GM21717 (cell line): ENCODE results near the gene MISP.
"Not testable (repeated sequence)": the region's sequence is repeated elsewhere in the genome, so short reads cannot be mapped to it uniquely, and the experiment has no call there.

ENCODE experiments used
- ATAC-seq: cut with Tn5 transposase; IDR thresholded peaks from one replicate; pipeline ENCODE4 v1.9.1; 2021; ENCODE audit warnings: mild to moderate bottlenecking, moderate library complexity; ENCODE audit not compliant: unreplicated experiment

The MISP gene

GRCh38 chr19:723714-724113, 27.2 kb upstream of the MISP start:
- ATAC-seq = no peak

GRCh38 chr19:725461-726089, 25.3 kb upstream of the MISP start:
- no peak for ATAC-seq

GRCh38 chr19:726993-727956, 23.6 kb upstream of the MISP start:
- no peak for ATAC-seq

DNA sequence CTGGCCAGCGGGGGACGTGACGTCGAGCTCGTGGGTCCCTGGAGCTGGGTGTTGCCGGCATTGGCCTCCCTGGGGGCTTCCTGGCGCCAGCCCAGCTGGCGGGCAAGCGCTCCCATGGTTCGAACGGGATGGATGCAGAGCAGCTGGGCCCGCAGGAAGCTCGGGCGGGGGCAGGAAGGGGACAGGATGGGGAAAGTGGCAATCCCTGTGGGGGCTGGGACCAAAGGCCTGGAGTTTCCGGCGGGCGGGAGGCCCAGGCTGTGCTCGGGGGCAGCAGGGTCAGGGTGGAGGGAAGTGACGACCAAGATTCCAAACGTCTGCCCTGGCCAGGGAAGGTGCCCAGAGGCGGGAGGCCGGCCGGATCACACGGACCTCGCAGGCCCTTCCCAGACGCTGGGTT, 22.9 kb upstream of the MISP start:
- ATAC-seq = no peak

DNA sequence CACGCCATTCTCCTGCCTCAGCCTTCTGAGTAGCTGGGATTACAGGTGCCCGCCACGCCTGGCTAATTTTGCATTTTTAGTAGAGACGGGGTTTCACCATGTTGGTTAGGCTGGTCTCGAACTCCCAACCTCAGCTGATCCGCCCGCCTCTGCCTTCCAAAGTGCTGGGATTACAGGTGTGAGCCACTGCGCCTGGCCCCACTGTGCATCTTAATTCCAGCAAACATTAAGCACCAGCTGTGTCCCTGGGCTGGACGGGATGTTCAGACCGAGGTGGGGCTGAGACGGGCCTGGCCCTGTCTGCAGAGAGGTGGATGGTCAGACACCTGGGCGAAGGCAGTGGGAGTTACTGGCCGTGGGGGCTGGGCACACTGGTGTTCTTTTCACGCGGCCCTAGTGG, 21.3 kb upstream of the MISP start:
- not testable (repeated sequence) for ATAC-seq

- ATAC-seq = no peak
These were observed 20.8 kb upstream of the MISP start for GRCh38 chr19:729965-730668.

DNA sequence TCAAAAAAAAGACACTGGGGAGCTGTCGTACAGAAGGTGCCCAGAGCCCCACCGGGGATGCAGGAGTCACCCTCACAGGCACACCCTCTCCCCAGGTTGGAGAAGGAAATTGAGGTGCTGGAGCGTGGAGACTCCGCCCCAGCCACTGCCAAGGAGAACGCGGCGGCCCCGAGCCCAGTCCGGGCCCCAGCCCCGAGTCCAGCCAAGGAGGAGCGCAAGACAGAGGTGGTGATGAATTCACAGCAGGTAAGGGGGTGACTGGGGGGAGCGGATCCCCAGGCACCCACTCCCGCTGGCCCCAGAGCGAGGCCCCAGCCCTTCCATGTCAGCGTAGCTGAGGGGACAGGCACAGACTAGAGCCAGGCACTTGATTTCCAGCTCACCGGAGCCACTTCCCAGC, 19.9 kb upstream of the MISP start:
- no peak for ATAC-seq

- no peak for ATAC-seq
These were observed 18.5 kb upstream of the MISP start for GRCh38 chr19:732148-733069.

- ATAC-seq = no peak
These were observed 16.2 kb upstream of the MISP start for GRCh38 chr19:734716-735115.

DNA sequence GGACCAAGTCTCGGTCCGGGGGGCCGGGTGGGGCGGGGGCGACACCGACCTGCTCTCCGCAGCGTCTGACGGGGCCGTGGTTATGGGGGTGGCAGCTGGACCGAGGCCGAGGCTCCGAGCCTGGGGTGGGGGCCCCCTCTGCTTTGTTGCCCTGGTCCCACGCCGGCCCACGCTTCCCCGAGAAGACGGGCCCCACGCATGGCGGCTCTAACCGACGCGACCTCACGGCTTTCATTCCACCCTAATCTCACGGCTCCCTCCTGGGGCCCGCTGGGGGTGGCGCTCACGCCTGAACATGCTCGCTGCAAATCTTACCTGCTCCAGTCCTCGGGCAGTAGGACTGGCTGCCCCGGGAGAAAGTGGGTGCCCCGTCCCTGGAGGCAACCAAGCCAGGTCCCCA, 14.8 kb upstream of the MISP start:
- no peak for ATAC-seq

- no peak for ATAC-seq
These were observed 13.3 kb upstream of the MISP start for GRCh38 chr19:737591-738093.

DNA sequence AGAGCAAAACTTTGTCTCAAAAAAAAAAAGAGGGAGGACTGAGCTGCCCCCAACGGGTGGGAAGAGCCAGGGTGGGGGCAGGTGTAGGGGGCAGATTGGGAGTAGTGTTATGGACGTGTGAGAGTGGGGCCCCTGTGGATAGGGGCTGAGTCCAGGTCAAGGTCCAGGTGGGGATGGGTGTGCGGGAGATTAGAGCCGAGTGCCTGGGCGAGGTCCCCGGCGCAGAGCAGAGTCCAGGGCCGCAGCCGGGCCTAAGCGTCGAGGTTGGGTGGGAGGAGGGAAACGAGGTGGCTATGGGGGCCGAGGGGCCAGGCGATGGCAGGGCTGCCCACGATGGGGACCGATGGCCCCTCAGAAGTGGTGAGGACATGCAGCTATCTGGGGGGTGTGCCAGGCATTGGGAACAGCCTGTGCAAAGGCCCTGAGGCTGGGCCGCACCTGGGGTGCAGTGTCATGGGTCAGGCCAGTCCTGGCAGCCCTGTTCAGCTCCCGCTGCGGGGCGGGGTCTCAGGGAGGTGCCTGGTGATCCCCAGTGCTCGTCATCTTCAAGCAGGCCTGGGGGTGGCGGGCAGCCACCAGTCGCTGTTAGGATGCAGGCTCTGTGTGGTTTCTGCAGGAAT, 12.3 kb upstream of the MISP start:
- no peak for ATAC-seq

DNA sequence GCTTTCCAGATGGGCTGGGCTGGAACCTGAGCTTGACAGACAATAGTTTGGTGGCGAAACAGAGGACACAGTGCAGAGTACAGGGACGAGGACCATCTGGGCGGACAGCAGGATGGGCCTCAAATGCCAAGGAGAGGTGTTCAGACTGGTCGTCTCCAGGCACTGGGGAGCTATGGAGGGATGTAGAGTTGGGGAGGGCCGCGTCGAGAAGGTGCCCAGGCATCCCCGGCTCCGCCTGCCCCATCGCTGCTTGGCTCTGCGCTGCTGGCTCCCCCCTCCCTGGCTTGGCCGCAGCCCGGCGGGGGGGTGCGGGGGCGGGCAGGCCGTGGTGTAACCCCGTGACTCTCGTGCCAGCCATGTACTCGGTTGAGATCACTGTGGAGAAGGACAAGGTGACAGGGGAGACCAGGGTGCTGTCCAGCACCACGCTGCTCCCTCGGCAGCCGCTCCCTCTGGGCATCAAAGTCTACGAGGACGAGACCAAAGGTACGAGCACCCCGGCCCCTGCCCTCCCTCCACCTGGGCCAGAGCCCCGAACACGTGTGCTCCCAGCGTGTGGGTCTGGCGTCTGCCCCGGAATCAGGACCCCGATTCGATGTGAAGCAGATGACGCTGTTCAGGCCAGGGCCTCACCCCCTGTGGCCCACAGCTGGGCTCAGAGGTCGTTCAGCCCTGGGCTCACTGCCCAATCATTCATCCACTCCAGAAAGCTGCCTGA, 10.8 kb upstream of the MISP start:
- ATAC-seq = no peak

GRCh38 chr19:740816-741505, 10.0 kb upstream of the MISP start:
- not testable (repeated sequence) for ATAC-seq

DNA sequence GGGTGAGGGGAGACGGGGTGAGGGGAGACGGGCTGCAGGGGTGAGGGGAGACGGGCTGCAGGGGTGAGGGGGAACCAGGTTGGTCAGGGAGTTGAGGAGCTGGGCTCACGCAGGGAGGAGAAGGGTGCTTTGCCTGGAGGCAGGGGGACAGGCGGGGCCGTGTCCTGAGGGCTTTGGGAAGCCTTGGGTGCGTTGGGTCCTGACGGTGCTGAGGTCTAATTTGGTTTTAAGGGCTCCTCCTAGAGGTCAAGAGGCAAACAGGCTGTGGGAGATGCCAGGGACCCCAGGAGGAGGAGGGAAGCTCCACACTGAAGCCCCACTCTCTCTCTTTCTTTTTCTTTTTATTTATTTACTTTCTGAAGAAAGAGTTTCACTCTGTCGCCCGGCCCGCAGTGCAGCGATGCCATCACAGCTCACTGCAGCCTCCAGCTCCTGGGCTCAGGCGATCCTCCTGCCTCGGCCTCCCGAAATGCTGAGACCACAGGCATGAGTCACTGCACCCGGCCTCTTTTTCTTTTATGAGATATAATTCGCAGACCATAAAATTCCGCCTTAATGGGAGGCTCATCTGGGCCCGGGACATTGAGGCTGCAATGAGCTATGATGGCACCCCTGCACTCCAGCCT, 9.3 kb upstream of the MISP start:
- ATAC-seq = no peak

- ATAC-seq = no peak
These were observed 8.3 kb upstream of the MISP start for GRCh38 chr19:742540-743075.

DNA sequence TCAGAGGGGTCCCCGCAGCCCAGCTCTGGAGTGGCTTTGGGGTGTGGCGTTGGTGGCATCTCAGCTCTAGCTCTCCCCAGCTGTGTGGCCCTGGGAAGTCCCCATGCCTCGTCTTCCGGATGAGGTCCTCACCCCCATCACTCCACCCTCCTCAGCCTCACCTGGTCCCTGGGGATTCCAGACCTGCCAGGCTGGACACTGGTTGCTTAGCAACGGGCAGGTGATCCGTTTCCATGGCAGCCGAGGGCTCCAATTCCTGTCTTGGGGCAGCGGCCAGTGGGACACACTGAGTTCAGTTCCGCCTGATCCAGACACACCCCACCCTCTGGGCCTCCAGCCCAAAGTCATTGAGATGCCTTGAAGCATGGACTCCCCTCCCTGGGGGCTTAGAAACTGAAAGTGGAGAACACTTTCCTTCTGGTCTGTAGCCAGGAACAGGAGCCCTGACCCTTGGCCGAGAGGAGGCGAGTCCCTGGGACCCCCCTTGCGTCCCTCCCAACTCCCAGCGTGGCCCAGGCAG, 7.7 kb upstream of the MISP start:
- ATAC-seq = no peak

DNA sequence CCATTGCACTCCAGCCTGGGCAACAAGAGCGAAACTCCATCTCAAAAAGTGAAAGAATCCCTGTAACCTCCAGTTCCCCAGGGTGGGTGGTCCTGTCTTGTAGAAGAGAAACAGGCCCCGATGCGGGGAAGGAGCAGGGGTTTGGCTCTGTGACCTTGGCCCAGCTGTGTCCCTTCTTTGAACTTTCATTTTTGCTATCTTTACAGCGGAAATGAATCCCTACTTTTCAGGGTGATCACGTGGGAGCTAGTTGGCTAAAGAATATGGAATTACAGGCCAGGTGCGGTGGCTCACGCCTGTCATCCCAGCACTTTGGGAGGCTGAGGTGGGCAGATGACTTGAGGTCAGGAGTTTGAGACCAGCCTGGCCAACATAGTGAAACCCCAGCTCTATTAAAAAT, 5.8 kb upstream of the MISP start:
- ATAC-seq = not testable (repeated sequence)
